GM20000 (cell line): ENCODE data around the gene AHSP.

Experiments
- DNase-seq: peaks from one replicate; pipeline ENCODE4 v3.0.0; 2012; ENCODE audit warnings: low spot score
- CTCF ChIP-seq: IDR thresholded peaks from 2 replicates; pipeline ENCODE4 v1.5.1; 2012; ENCODE audit warnings: mild to moderate bottlenecking, control low read depth; ENCODE audit errors: extremely low read depth, missing control alignments

Gene AHSP

GRCh38 chr16:31485571-31485970, 42.1 kb upstream of the AHSP start:
- TF ChIP-seq CTCF = no peak
- no peak for DNase-seq

- DNase-seq = no peak
- no peak for TF ChIP-seq CTCF
These were observed 41.7 kb upstream of the AHSP start for GRCh38 chr16:31486045-31486444.

GRCh38 chr16:31487071-31487719, 40.5 kb upstream of the AHSP start:
- DNase-seq = no peak

GRCh38 chr16:31487720-31488467, 39.8 kb upstream of the AHSP start:
- no peak for TF ChIP-seq CTCF
- peak; percentile 86 for DNase-seq

More at GRCh38 chr16:31487071-31487719, 40.5 kb upstream of the AHSP start:
- TF ChIP-seq CTCF = no peak

- TF ChIP-seq CTCF = no peak
These were observed 39.0 kb upstream of the AHSP start for GRCh38 chr16:31488468-31489297.

GRCh38 chr16:31489298-31489564, 38.5 kb upstream of the AHSP start:
- TF ChIP-seq CTCF = no peak
- no peak for DNase-seq

More at GRCh38 chr16:31488468-31489297, 39.0 kb upstream of the AHSP start:
- DNase-seq = no peak
